ENCODE results near the gene SLC35B1.

- TF ChIP-seq CTCF (conservative IDR thresholded peaks at IDR 0.05) (no peak), ZFX (IDR thresholded peaks at IDR 0.05) (no peak)
Measured at GRCh38 chr17:49659661-49660382, 47.9 kb downstream of the SLC35B1 start.

Data from C4-2B (cell line).